ENCODE data around the gene BCL2L13. TPM values are rescaled to one million over a fixed set of nuclear protein-coding genes. Genes with fewer than 3 reads are reported as not detected.

The BCL2L13 gene
- total RNA-seq, 2 donors from 2014 or later, result 37.5 to 44.2 TPM

- Mint-ChIP-seq H3K4me1 (peaks cover 13% of the 10 kb centered on the region), H3K9me3 (no peaks in the 10 kb centered on the region), H3K4me3 (no peak overlapping the region), H3K36me3 (ENCODE audit: low read depth) (peaks cover 36% of the 10 kb centered on the region), H3K27ac (no peak overlapping the region), H3K27me3 (ENCODE audit: insufficient read depth) (no peaks in the 10 kb centered on the region)
- H3K27ac ChIP-seq (ENCODE audit: low read depth, low read length), result no peak overlapping the region
- no peak overlapping the region for H3K4me3 ChIP-seq (ENCODE audit: low read length)
- no peak for DNase-seq
- 97 to 100% methylated on average over 2 of the region's 2 CpGs for WGBS, 2 experiments (ENCODE audit: insufficient coverage in 1 of 2, insufficient read length in 1 of 2)
- no peaks in the 10 kb centered on the region for H3K4me1 ChIP-seq (ENCODE audit: control insufficient read depth, insufficient read depth, low read length)
- H3K9ac ChIP-seq (ENCODE audit: extremely low read depth, low read length, poor library complexity, severe bottlenecking), result no peak overlapping the region
- H3K27me3 ChIP-seq (ENCODE audit: control insufficient read depth, insufficient read depth, low read length, poor library complexity, severe bottlenecking), result no peaks in the 10 kb centered on the region
- TF ChIP-seq, protein P1, sequence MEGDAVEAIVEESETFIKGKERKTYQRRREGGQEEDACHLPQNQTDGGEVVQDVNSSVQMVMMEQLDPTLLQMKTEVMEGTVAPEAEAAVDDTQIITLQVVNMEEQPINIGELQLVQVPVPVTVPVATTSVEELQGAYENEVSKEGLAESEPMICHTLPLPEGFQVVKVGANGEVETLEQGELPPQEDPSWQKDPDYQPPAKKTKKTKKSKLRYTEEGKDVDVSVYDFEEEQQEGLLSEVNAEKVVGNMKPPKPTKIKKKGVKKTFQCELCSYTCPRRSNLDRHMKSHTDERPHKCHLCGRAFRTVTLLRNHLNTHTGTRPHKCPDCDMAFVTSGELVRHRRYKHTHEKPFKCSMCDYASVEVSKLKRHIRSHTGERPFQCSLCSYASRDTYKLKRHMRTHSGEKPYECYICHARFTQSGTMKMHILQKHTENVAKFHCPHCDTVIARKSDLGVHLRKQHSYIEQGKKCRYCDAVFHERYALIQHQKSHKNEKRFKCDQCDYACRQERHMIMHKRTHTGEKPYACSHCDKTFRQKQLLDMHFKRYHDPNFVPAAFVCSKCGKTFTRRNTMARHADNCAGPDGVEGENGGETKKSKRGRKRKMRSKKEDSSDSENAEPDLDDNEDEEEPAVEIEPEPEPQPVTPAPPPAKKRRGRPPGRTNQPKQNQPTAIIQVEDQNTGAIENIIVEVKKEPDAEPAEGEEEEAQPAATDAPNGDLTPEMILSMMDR (conservative IDR thresholded peaks at IDR 0.05), result no peak
- peaks cover 3% of the 10 kb centered on the region for H3K9me3 ChIP-seq (ENCODE audit: control insufficient read depth, low read length)
- peaks cover 46% of the 10 kb centered on the region for H3K36me3 ChIP-seq (ENCODE audit: control insufficient read depth, insufficient read depth, low read length)
These were observed 65.3 kb downstream of the BCL2L13 start for GRCh38 chr22:17703811-17704210.

DNA sequence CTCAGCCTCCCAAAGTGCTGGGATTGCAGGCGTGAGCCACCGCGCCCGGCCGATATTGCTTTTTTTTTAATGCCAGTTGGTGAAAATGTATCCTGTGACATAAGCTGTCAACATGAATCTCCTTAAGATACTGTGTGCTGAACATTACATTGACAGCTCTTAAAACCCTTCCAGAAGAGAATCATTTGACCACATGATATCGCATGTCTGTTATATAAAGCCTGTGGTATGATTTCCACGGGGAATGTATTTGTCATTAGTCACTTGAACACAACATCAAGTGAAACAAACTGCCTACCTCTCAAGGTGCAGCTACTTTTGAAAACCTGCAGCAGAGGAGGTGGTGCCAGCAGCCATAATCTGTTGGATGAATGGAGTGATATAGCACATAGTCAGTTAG lies 67.0 kb downstream of the BCL2L13 start:
- Histone ChIP-seq H3K27ac (ENCODE audit: low read depth, low read length) (no peak overlapping the region), H3K27me3 (ENCODE audit: control insufficient read depth, insufficient read depth, low read length, poor library complexity, severe bottlenecking) (no peaks in the 10 kb centered on the region), H3K36me3 (ENCODE audit: control insufficient read depth, insufficient read depth, low read length) (peaks cover 46% of the 10 kb centered on the region), H3K4me1 (ENCODE audit: control insufficient read depth, insufficient read depth, low read length) (no peaks in the 10 kb centered on the region), H3K4me3 (ENCODE audit: low read length) (no peak overlapping the region), H3K9me3 (ENCODE audit: control insufficient read depth, low read length) (peaks cover 3% of the 10 kb centered on the region), H3K9ac (ENCODE audit: extremely low read depth, low read length, poor library complexity, severe bottlenecking) (no peak overlapping the region)
- peaks cover 6% of the 10 kb centered on the region for H3K4me1 Mint-ChIP-seq
- H3K36me3 Mint-ChIP-seq (ENCODE audit: low read depth), result peaks cover 39% of the 10 kb centered on the region
- no peak overlapping the region for H3K27ac Mint-ChIP-seq
- WGBS, 2 experiments (ENCODE audit: insufficient coverage in 1 of 2, insufficient read length in 1 of 2), result 93 to 94% methylated on average over 5 to 7 of the region's 7 CpGs
- H3K27me3 Mint-ChIP-seq (ENCODE audit: insufficient read depth), result no peaks in the 10 kb centered on the region
- TF ChIP-seq, protein P1 (conservative IDR thresholded peaks at IDR 0.05), result no peak
- H3K4me3 Mint-ChIP-seq, result no peak overlapping the region
- H3K9me3 Mint-ChIP-seq, result no peaks in the 10 kb centered on the region
- DNase-seq, result no peak

DNA sequence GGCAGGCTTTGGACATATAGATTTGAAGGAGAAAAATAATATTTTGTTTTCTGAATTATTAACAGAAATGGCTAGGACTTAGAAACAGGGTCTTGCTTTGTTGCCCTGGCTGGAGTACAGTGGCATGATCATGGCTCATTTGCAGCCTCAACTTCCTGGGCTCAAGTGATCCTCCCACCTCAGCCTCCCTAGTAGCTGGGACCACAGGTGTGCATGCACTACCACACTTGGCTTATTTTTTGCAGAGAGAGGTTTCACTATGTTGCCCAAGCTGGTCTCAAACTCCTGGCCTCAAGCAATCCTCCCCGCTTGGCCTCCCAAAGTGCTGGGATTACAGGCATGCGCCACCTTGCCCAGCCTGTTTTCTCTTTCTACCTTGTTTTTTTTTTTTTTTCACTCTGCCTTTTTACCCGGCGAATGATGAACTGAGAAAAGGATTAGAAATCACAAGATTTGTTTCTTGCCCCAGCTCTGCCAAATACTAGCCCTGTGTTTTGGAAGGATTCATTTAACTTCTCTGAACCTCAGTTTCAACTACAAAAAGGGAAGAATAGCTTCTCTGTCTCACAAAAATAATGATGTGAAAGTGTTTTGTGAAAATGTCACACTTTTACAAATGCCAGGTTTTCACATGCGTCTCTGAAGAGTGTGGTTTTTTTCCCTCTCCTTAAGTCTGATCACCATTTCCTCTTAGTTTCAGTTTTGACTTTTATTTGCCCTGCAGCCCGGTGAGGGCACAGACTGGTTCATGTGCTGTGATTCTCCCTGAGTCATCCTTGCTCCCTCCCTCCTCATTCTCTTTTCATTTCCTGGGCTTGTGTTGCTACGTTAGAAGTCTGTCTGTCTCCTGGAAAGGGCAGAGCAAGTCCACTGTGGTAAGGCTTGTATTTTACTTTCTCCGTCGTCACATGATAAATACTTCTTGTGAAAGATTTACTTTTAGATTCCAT lies 67.7 kb downstream of the BCL2L13 start:
- TF ChIP-seq, protein P1 (conservative IDR thresholded peaks at IDR 0.05), result no peak
- no peak overlapping the region for H3K9ac ChIP-seq (ENCODE audit: extremely low read depth, low read length, poor library complexity, severe bottlenecking)
- no peaks in the 10 kb centered on the region for H3K27me3 ChIP-seq (ENCODE audit: control insufficient read depth, insufficient read depth, low read length, poor library complexity, severe bottlenecking)
- H3K9me3 ChIP-seq (ENCODE audit: control insufficient read depth, low read length), result peaks cover 3% of the 10 kb centered on the region
- H3K36me3 ChIP-seq (ENCODE audit: control insufficient read depth, insufficient read depth, low read length), result peaks cover 47% of the 10 kb centered on the region
- H3K36me3 Mint-ChIP-seq (ENCODE audit: low read depth), result peaks cover 41% of the 10 kb centered on the region
- peak overlapping the region; percentile 85 for H3K27ac Mint-ChIP-seq
- WGBS, 2 experiments (ENCODE audit: insufficient coverage in 1 of 2, insufficient read length in 1 of 2), result 78 to 88% methylated on average over 4 to 9 of the region's 9 CpGs
- no peak overlapping the region for H3K4me3 ChIP-seq (ENCODE audit: low read length)
- no peak overlapping the region for H3K27ac ChIP-seq (ENCODE audit: low read depth, low read length)
- no peaks in the 10 kb centered on the region for H3K9me3 Mint-ChIP-seq
- H3K4me3 Mint-ChIP-seq, result no peak overlapping the region
- DNase-seq, result peak; percentile 61
- peaks cover 4% of the 10 kb centered on the region for H3K4me1 Mint-ChIP-seq
- no peaks in the 10 kb centered on the region for H3K27me3 Mint-ChIP-seq (ENCODE audit: insufficient read depth)
- no peaks in the 10 kb centered on the region for H3K4me1 ChIP-seq (ENCODE audit: control insufficient read depth, insufficient read depth, low read length)

Data from endodermal cell (in vitro differentiated cells).